ENCODE measurements around the gene FLT3LG. TPM values are rescaled to one million over a fixed set of nuclear protein-coding genes. Genes with fewer than 3 reads are reported as not detected.

FLT3LG gene
- total and polyA plus RNA-seq, 5 donors from 2014 or later: 103 to 250 (median 117) TPM

Other genes with a start within 250 kb of the FLT3LG start
- 8.6 TPM for gene SLC6A16, start 149.0 kb upstream of the FLT3LG start, total RNA-seq
- gene SLC6A16, start 149.0 kb upstream of the FLT3LG start, polyA plus RNA-seq: 1 to 10 TPM in 3 of 4 donors, under 1 TPM in 1; 0.81 to 2.0 (median 1.4) TPM
- 351 TPM for gene CD37, start 138.8 kb upstream of the FLT3LG start, total RNA-seq
- gene CD37, start 138.8 kb upstream of the FLT3LG start, polyA plus RNA-seq: 100 to 1,000 TPM; 149 to 187 (median 162) TPM
- not detected for gene TEAD2, start 111.8 kb upstream of the FLT3LG start, total RNA-seq
- gene TEAD2, start 111.8 kb upstream of the FLT3LG start, polyA plus RNA-seq: not detected
- not detected for gene DKKL1, start 110.3 kb upstream of the FLT3LG start, total RNA-seq
- not detected for gene DKKL1, start 110.3 kb upstream of the FLT3LG start, polyA plus RNA-seq
- not detected for gene KASH5, start 86.0 kb upstream of the FLT3LG start, total RNA-seq
- not detected for gene KASH5, start 86.0 kb upstream of the FLT3LG start, polyA plus RNA-seq
- gene PTH2, start 50.8 kb upstream of the FLT3LG start, total RNA-seq: not detected
- gene PTH2, start 50.8 kb upstream of the FLT3LG start, polyA plus RNA-seq: not detected
- not detected for gene GFY, start 48.8 kb upstream of the FLT3LG start, total RNA-seq
- not detected for gene GFY, start 48.8 kb upstream of the FLT3LG start, polyA plus RNA-seq
- not detected for gene SLC17A7, start 32.7 kb upstream of the FLT3LG start, total RNA-seq
- gene SLC17A7, start 32.7 kb upstream of the FLT3LG start, polyA plus RNA-seq: not detected
- 150 TPM for gene PIH1D1, start 22.4 kb upstream of the FLT3LG start, total RNA-seq
- 100 to 1,000 TPM; 109 to 144 (median 118) TPM for gene PIH1D1, start 22.4 kb upstream of the FLT3LG start, polyA plus RNA-seq
- gene ALDH16A1, start 21.0 kb upstream of the FLT3LG start, total RNA-seq: 41.0 TPM
- 10 to 100 TPM; 32.7 to 47.1 (median 42.3) TPM for gene ALDH16A1, start 21.0 kb upstream of the FLT3LG start, polyA plus RNA-seq
- 3,622 TPM for gene RPL13A, start 13.4 kb downstream of the FLT3LG start, total RNA-seq
- gene RPL13A, start 13.4 kb downstream of the FLT3LG start, polyA plus RNA-seq: 1,000 to 10,000 TPM; 1,768 to 2,996 (median 2,546) TPM
- gene RPS11, start 22.2 kb downstream of the FLT3LG start, total RNA-seq: 2,000 TPM
- gene RPS11, start 22.2 kb downstream of the FLT3LG start, polyA plus RNA-seq: 1,000 to 10,000 TPM; 1,810 to 2,513 (median 2,330) TPM
- gene FCGRT, start 38.4 kb downstream of the FLT3LG start, total RNA-seq: 23.3 TPM
- gene FCGRT, start 38.4 kb downstream of the FLT3LG start, polyA plus RNA-seq: 10 to 100 TPM; 43.0 to 63.0 (median 49.8) TPM
- gene RCN3, start 53.8 kb downstream of the FLT3LG start, total RNA-seq: 3.6 TPM
- gene RCN3, start 53.8 kb downstream of the FLT3LG start, polyA plus RNA-seq: 1 to 10 TPM; 1.5 to 5.5 (median 2.5) TPM
- gene NOSIP, start 106.3 kb downstream of the FLT3LG start, total RNA-seq: 124 TPM
- gene NOSIP, start 106.3 kb downstream of the FLT3LG start, polyA plus RNA-seq: 100 to 1,000 TPM; 262 to 385 (median 285) TPM
- 0.84 TPM for gene PRRG2, start 107.1 kb downstream of the FLT3LG start, total RNA-seq
- gene PRRG2, start 107.1 kb downstream of the FLT3LG start, polyA plus RNA-seq: not detected
- gene PRR12, start 117.0 kb downstream of the FLT3LG start, total RNA-seq: 50.2 TPM
- under 1 TPM; 0.05 to 0.18 (median 0.16) TPM for gene PRR12, start 117.0 kb downstream of the FLT3LG start, polyA plus RNA-seq
- gene RRAS, start 165.9 kb downstream of the FLT3LG start, total RNA-seq: 4.6 TPM
- gene RRAS, start 165.9 kb downstream of the FLT3LG start, polyA plus RNA-seq: 10 to 100 TPM; 17.7 to 22.1 (median 19.8) TPM
- 47.4 TPM for gene SCAF1, start 168.0 kb downstream of the FLT3LG start, total RNA-seq
- gene SCAF1, start 168.0 kb downstream of the FLT3LG start, polyA plus RNA-seq: under 1 TPM in 3 of 4 donors, not detected in 1; 0.53 to 0.88 (median 0.75) TPM
- 235 TPM for gene IRF3, start 191.6 kb downstream of the FLT3LG start, total RNA-seq
- gene IRF3, start 191.6 kb downstream of the FLT3LG start, polyA plus RNA-seq: 100 to 1,000 TPM in 1 of 4 donors, 10 to 100 TPM in 3; 76.4 to 104 (median 95.9) TPM
- gene BCL2L12, start 191.7 kb downstream of the FLT3LG start, total RNA-seq: 13.6 TPM
- gene BCL2L12, start 191.7 kb downstream of the FLT3LG start, polyA plus RNA-seq: 10 to 100 TPM; 13.6 to 15.3 (median 15.1) TPM
- 59.2 TPM for gene PRMT1, start 203.1 kb downstream of the FLT3LG start, total RNA-seq
- gene PRMT1, start 203.1 kb downstream of the FLT3LG start, polyA plus RNA-seq: 100 to 1,000 TPM; 101 to 118 (median 105) TPM
- 1.7 TPM for gene ADM5, start 215.4 kb downstream of the FLT3LG start, total RNA-seq
- gene ADM5, start 215.4 kb downstream of the FLT3LG start, polyA plus RNA-seq: under 1 TPM in 2 of 4 donors, not detected in 2; 0.10 to 0.34 TPM
- 0.47 TPM for gene CPT1C, start 216.9 kb downstream of the FLT3LG start, total RNA-seq
- under 1 TPM in 3 of 4 donors, not detected in 1; 0.41 to 0.84 (median 0.73) TPM for gene CPT1C, start 216.9 kb downstream of the FLT3LG start, polyA plus RNA-seq

Data from CD4-positive, CD25-positive, alpha-beta regulatory T cell (primary cell).